H1 (cell line): ENCODE data around the gene DPY19L2. TPM values are rescaled to one million over a fixed set of nuclear protein-coding genes. Genes with fewer than 3 reads are reported as not detected.

Experiments used
- CTCF ChIA-PET: fragments of 300-600 bp; sonication (Branson Sonifier 250); formaldehyde crosslinking; loops from one replicate; lab custom pipeline; 2021; ENCODE audit not compliant: partially characterized antibody; lab: Charles Lee
- POLR2A ChIA-PET: fragments of 300-600 bp; sonication (Branson Sonifier 250); formaldehyde crosslinking; loops from one replicate; lab custom pipeline; 2021; ENCODE audit warnings: inconsistent platforms; ENCODE audit not compliant: partially characterized antibody; lab: Charles Lee
- DNase-seq, 2 experiments: peaks; one replicate each; pipeline versions ENCODE4 v3.0.0 to v3.0.0-alpha.2; 2010 to 2022; ENCODE audit warnings: low spot score in 2 of 2, low read depth in 1 of 2, mixed read lengths in 1 of 2
- FAIRE-seq: peaks from 2 replicates; lab custom pipeline; 2011; peaks lifted over from hg19 to GRCh38; lab: Jason Lieb, UNC
- H2AFZ ChIP-seq: 2 replicates; pipeline ENCODE4 v1.8.1; 2012; ENCODE audit warnings: low read length, inconsistent platforms
- H2AK5ac ChIP-seq: 2 replicates; pipeline ENCODE4 v1.6.1; 2013; ENCODE audit warnings: low read depth, low read length
- H2BK120ac ChIP-seq: replicated peaks from 2 replicates; pipeline ENCODE3; 2013; ENCODE audit warnings: low read depth, low read length, inconsistent platforms
- H2BK12ac ChIP-seq: 2 replicates; pipeline ENCODE4 v1.6.1; 2013; ENCODE audit warnings: low read depth, low read length
- H2BK15ac ChIP-seq: 2 replicates; pipeline ENCODE4 v1.6.1; 2013; ENCODE audit warnings: low read length
- H2BK20ac ChIP-seq: 2 replicates; pipeline ENCODE4 v1.6.1; 2013; ENCODE audit warnings: low read length
- H2BK5ac ChIP-seq: 2 replicates; pipeline ENCODE4 v1.6.1; 2013; ENCODE audit warnings: low read depth, low read length
- H3K14ac ChIP-seq: 2 replicates; pipeline ENCODE4 v1.6.1; 2013; ENCODE audit warnings: inconsistent platforms; ENCODE audit not compliant: insufficient read length
- H3K18ac ChIP-seq: 2 replicates; pipeline ENCODE4 v1.6.1; 2013; ENCODE audit warnings: low read length; ENCODE audit errors: extremely low read depth
- H3K23ac ChIP-seq: 2 replicates; pipeline ENCODE4 v1.6.1; 2013; ENCODE audit warnings: inconsistent platforms; ENCODE audit not compliant: insufficient read length
- H3K23me2 ChIP-seq: 2 replicates; pipeline ENCODE4 v1.6.1; 2013; ENCODE audit warnings: low read depth, low read length
- H3K27ac ChIP-seq: 2 replicates; pipeline ENCODE4 v1.6.1; 2011; ENCODE audit warnings: low read depth, low read length, inconsistent platforms
- H3K27me3 ChIP-seq, 4 experiments: replicated peaks in 1 of 4; 1 replicate in 1 of 4; 2 replicates in 3 of 4; pipeline versions ENCODE4 v1.6.1 to v1.8.1; 2011 to 2013; ENCODE audit warnings: low read length in 3 of 4, mild to moderate bottlenecking in 3 of 4, inconsistent platforms in 2 of 4, mixed read lengths in 2 of 4, moderate library complexity in 1 of 4; ENCODE audit not compliant: control insufficient read depth in 3 of 4, insufficient read depth in 3 of 4; ENCODE audit errors: extremely low read depth in 1 of 4
- H3K36me3 ChIP-seq, 4 experiments: 2 replicates each; pipeline versions ENCODE4 v1.6.1 to v1.8.1; 2011 to 2013; ENCODE audit warnings: mild to moderate bottlenecking in 4 of 4, low read length in 3 of 4, moderate library complexity in 2 of 4, control low read depth in 1 of 4, inconsistent platforms in 1 of 4; ENCODE audit not compliant: insufficient read depth in 4 of 4, control insufficient read depth in 2 of 4
- H3K4ac ChIP-seq: replicated peaks from 2 replicates; pipeline ENCODE3; 2013; ENCODE audit warnings: low read length, low read depth, mixed read lengths, inconsistent platforms; ENCODE audit not compliant: insufficient read length
- H3K4me1 ChIP-seq, 4 experiments: replicated peaks in 1 of 4; 1 replicate in 1 of 4; 2 replicates in 3 of 4; pipeline versions ENCODE4 v1.6.1 to v1.8.1; 2011 to 2013; ENCODE audit warnings: low read length in 3 of 4, inconsistent platforms in 2 of 4, mixed read lengths in 1 of 4; ENCODE audit not compliant: insufficient read depth in 4 of 4, control insufficient read depth in 3 of 4
- H3K4me2 ChIP-seq, 2 experiments: 2 replicates each; pipeline versions ENCODE4 v1.6.1 to v1.8.1; 2011 to 2013; ENCODE audit warnings: low read depth in 2 of 2, low read length in 2 of 2, control low read depth in 1 of 2, inconsistent platforms in 1 of 2, mild to moderate bottlenecking in 1 of 2; ENCODE audit not compliant: insufficient read depth in 1 of 2
- H3K4me3 ChIP-seq, 4 experiments: fragments of 200-600, 300-600 bp in 1 of 4; sonication (generic), shearing (Covaris generic), sonication (Bioruptor Twin) in 1 of 4; 2 replicates each; pipeline versions ENCODE4 v1.5.1 to v1.8.1; 2011 to 2016; ENCODE audit warnings: low read length in 4 of 4, low read depth in 3 of 4, control low read depth in 2 of 4, inconsistent platforms in 2 of 4, mild to moderate bottlenecking in 2 of 4, mixed read lengths in 1 of 4, moderate library complexity in 1 of 4; ENCODE audit not compliant: insufficient read depth in 2 of 4; ENCODE audit errors: extremely low read depth in 1 of 4
- H3K56ac ChIP-seq: replicated peaks from 2 replicates; pipeline ENCODE3; 2013; ENCODE audit warnings: low read depth, mild to moderate bottlenecking, mixed read lengths, low read length, inconsistent platforms; ENCODE audit not compliant: insufficient read length
- H3K79me1 ChIP-seq: 2 replicates; pipeline ENCODE4 v1.6.1; 2013; ENCODE audit warnings: low read depth, low read length, control low read depth
- H3K79me2 ChIP-seq, 2 experiments: 2 replicates each; pipeline versions ENCODE4 v1.6.1 to v1.8.1; 2012 to 2013; ENCODE audit warnings: low read length in 2 of 2, mild to moderate bottlenecking in 2 of 2, inconsistent platforms in 1 of 2; ENCODE audit not compliant: insufficient read depth in 2 of 2, control insufficient read depth in 1 of 2
- H3K9ac ChIP-seq, 4 experiments: replicated peaks in 1 of 4; 1 replicate in 1 of 4; 2 replicates in 3 of 4; pipeline versions ENCODE4 v1.6.1 to v1.8.1; 2011 to 2013; ENCODE audit warnings: low read depth in 3 of 4, low read length in 3 of 4, control low read depth in 2 of 4, mild to moderate bottlenecking in 2 of 4, moderate library complexity in 2 of 4, inconsistent platforms in 1 of 4; ENCODE audit errors: extremely low read depth in 1 of 4
- H3K9me3 ChIP-seq, 2 experiments: 2 replicates each; pipeline versions ENCODE4 v1.6.1 to v1.8.1; 2012 to 2013; ENCODE audit warnings: mild to moderate bottlenecking in 2 of 2, moderate library complexity in 2 of 2, control low read depth in 1 of 2, inconsistent platforms in 1 of 2, low read depth in 1 of 2, low read length in 1 of 2, mixed read lengths in 1 of 2; ENCODE audit not compliant: insufficient read depth in 2 of 2
- H4K20me1 ChIP-seq, 2 experiments: replicated peaks in 1 of 2; 2 replicates each; pipeline versions ENCODE3 to v1.8.1; 2011 to 2013; ENCODE audit warnings: inconsistent platforms in 2 of 2, low read length in 2 of 2, mild to moderate bottlenecking in 1 of 2; ENCODE audit not compliant: insufficient read depth in 2 of 2, control insufficient read depth in 1 of 2
- H4K5ac ChIP-seq: 2 replicates; pipeline ENCODE4 v1.6.1; 2013; ENCODE audit warnings: low read length, low read depth, mixed read lengths, inconsistent platforms; ENCODE audit not compliant: insufficient read length
- H4K8ac ChIP-seq: 2 replicates; pipeline ENCODE4 v1.8.0; 2013; ENCODE audit warnings: mild to moderate bottlenecking, moderate library complexity, low read length, inconsistent platforms; ENCODE audit not compliant: insufficient read depth; ENCODE audit errors: extremely low read depth
- H4K91ac ChIP-seq: replicated peaks from 2 replicates; pipeline ENCODE3; 2013; ENCODE audit warnings: low read length, mixed read lengths, inconsistent platforms; ENCODE audit not compliant: insufficient read length
- BRCA1 ChIP-seq: IDR thresholded peaks from 2 replicates; pipeline ENCODE4 v1.6.1; 2012; ENCODE audit warnings: low read depth, low read length, improper control_type of control experiment
- CBX5 ChIP-seq: fragments of 300-800, 300-1000 bp; sonication (generic); IDR thresholded peaks from 2 replicates; pipeline ENCODE4 v1.7.1; 2016; ENCODE audit warnings: antibody characterized with exemption, low read length, low read depth
- CBX8 ChIP-seq: fragments of 300-800, 300-1000 bp; sonication (generic); IDR thresholded peaks from 2 replicates; pipeline ENCODE4 v1.7.1; 2016; ENCODE audit warnings: low read depth, low read length, borderline replicate concordance
- EZH2 ChIP-seq: fragments of 200-600 bp; sonication (generic); IDR thresholded peaks from 2 replicates; pipeline ENCODE4 v1.7.1; 2012; ENCODE audit warnings: low read depth, mild to moderate bottlenecking, moderate library complexity, low read length, inconsistent platforms; ENCODE audit not compliant: severe bottlenecking
- GABPA ChIP-seq: IDR thresholded peaks from 2 replicates; pipeline ENCODE4 v1.6.1; 2011; ENCODE audit warnings: mild to moderate bottlenecking, low read length, moderate library complexity, borderline replicate concordance; ENCODE audit not compliant: insufficient read depth
- KDM1A ChIP-seq: fragments of 200-600, 300-600 bp; sonication (generic); IDR thresholded peaks from 2 replicates; pipeline ENCODE4 v1.7.1; 2016; ENCODE audit warnings: mild to moderate bottlenecking, low read length, borderline replicate concordance
- RNF2 ChIP-seq: fragments of 200-900, 300-1000 bp; sonication (generic); IDR thresholded peaks from 2 replicates; pipeline ENCODE4 v1.7.1; 2016; ENCODE audit warnings: borderline replicate concordance, low read depth, mild to moderate bottlenecking, antibody characterized with exemption, low read length; ENCODE audit not compliant: poor library complexity, severe bottlenecking; ENCODE audit errors: missing control alignments
- SIX5 ChIP-seq: IDR thresholded peaks from 2 replicates; pipeline ENCODE4 v1.6.1; 2011; ENCODE audit warnings: mild to moderate bottlenecking, low read depth, low read length
- TAF7 ChIP-seq: optimal IDR thresholded peaks from 2 replicates; pipeline ENCODE3; 2011; ENCODE audit warnings: low read depth, mild to moderate bottlenecking, inconsistent platforms, low read length, moderate library complexity, borderline replicate concordance
- WGBS, 2 experiments: shearing (Covaris generic) in 1 of 2; methylation state at CpG; one replicate each; pipeline versions ENCODE4 v1.1.6 to v1.1.7; 2013 to 2015; ENCODE audit warnings: low lambda C conversion rate in 2 of 2, mixed read lengths in 2 of 2, inconsistent platforms in 1 of 2, low coverage in 1 of 2, missing lambda C conversion rate in 1 of 2; ENCODE audit not compliant: insufficient replicate concordance in 2 of 2, insufficient coverage in 1 of 2, insufficient read length in 1 of 2; ENCODE audit errors: extremely low coverage in 1 of 2, missing lambda C conversion rate in 1 of 2; 5-methylcytosine and 5-hydroxymethylcytosine counted together
- polyA plus RNA-seq, 7 experiments: library from polyadenylated mRNA; depleted of rRNA in 3 of 7; stranded (reverse) in 5 of 7; unstranded in 2 of 7; fragments of >200 nt in 5 of 7; fragments of 200-250 nt in 2 of 7; gene quantifications; 1 replicate in 5 of 7; 2 replicates in 1 of 7; 4 replicates in 1 of 7; pipeline versions ENCODE4 v1.2.1 to v1.2.3, GENCODE V29; 2011 to 2013; ENCODE audit warnings: missing spikeins in 2 of 7, mixed read lengths in 2 of 7
- total RNA-seq: library from RNA; stranded (reverse); fragmentation: NEBNext Ultra II Directional; extraction: Animal tissue kit (Norgen Biotek cat#: 25700); gene quantifications from 2 replicates; pipeline ENCODE4 v1.2.1, GENCODE V29; 2021
- TF ChIP-seq, protein P1 (sequence below): IDR thresholded peaks from 2 replicates; pipeline ENCODE4 v1.6.1; 2012; ENCODE audit warnings: inconsistent platforms
- TF ChIP-seq, protein P2 (sequence below): IDR thresholded peaks from 2 replicates; pipeline ENCODE4 v1.6.1; 2012; ENCODE audit warnings: inconsistent platforms

DPY19L2 gene
- total and polyA plus RNA-seq, 2 of the 8 experiments (the other 6 are each of a cell fraction or from before 2014, with no cell fraction given): 2.2 to 3.3 TPM

DNA sequence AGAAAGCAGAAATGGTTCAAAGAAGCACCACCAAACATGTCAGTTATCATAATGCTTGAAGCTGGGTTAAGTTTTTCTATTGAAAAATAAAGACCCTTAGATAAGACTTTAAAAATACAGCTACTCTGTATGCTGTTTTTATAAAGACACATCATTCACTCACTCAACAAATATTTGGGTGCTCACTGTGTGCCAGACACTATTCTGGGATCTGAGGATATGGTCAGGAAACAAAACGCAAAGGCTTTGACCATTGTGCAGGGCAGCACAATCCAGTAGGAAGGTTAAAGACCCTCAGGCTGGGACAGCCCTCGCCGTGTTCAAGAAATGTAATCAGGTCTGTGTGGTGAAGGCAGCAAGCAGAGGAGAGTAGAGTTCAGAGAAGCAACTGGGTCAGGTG lies 38.0 kb upstream of the DPY19L2 start:
- Histone ChIP-seq H4K8ac (no peak overlapping the region), H4K91ac (no peak overlapping the region), H2BK5ac (no peak overlapping the region), H3K23me2 (no peaks in the 10 kb centered on the region), H3K79me2 (no peaks in the 10 kb centered on the region), H3K4ac (no peak overlapping the region), H3K9ac (no peak overlapping the region), H3K4me2 (no peak overlapping the region), H3K14ac (no peak overlapping the region), H3K9me3 (no peaks in the 10 kb centered on the region), H2AK5ac (no peak overlapping the region), H4K20me1 (no peaks in the 10 kb centered on the region), H3K36me3 (no peaks in the 10 kb centered on the region), H2BK120ac (no peak overlapping the region), H3K79me1 (no peaks in the 10 kb centered on the region), H3K4me1 (no peaks in the 10 kb centered on the region), H3K18ac (no peak overlapping the region), H4K5ac (no peak overlapping the region), H2BK15ac (no peak overlapping the region), H3K56ac (no peak overlapping the region), H3K23ac (no peak overlapping the region), H3K27me3 (no peaks in the 10 kb centered on the region), H3K4me3 (no peak overlapping the region), H2BK12ac (no peak overlapping the region), H3K27ac (no peak overlapping the region), H2BK20ac (no peak overlapping the region), H2AFZ (no peak overlapping the region)
- FAIRE-seq (no peak), DNase-seq (no peak)
- TF ChIP-seq, protein P1, sequence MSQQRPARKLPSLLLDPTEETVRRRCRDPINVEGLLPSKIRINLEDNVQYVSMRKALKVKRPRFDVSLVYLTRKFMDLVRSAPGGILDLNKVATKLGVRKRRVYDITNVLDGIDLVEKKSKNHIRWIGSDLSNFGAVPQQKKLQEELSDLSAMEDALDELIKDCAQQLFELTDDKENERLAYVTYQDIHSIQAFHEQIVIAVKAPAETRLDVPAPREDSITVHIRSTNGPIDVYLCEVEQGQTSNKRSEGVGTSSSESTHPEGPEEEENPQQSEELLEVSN: no peak
- TF ChIP-seq CBX8: no peak
- TF ChIP-seq RNF2: no peak
- TF ChIP-seq TAF7: no peak
- no peak for TF ChIP-seq EZH2
- no peak for TF ChIP-seq GABPA
- no peak for TF ChIP-seq CBX5
- no peak for TF ChIP-seq SIX5
- no peak for TF ChIP-seq BRCA1
- TF ChIP-seq KDM1A: no peak
- TF ChIP-seq, protein P2, sequence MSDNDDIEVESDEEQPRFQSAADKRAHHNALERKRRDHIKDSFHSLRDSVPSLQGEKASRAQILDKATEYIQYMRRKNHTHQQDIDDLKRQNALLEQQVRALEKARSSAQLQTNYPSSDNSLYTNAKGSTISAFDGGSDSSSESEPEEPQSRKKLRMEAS: no peak
- ChIA-PET POLR2A (no interaction called here), CTCF (no interaction called here)
- WGBS, 2 experiments: 87% methylated on average over 3 of the region's 3 CpGs; no CpG with 5 or more reads in 1 of the 2 experiments
